SW480 (cell line): ENCODE measurements around the gene SLC25A25.
"Not testable (repeated sequence)": the region's sequence is repeated elsewhere in the genome, so short reads cannot be mapped to it uniquely, and the experiment has no call there.

Experiments used
- DNase-seq: peaks from one replicate; pipeline ENCODE4 v3.0.0-alpha.2; 2016; ENCODE audit warnings: low spot score

The SLC25A25 gene

DNA sequence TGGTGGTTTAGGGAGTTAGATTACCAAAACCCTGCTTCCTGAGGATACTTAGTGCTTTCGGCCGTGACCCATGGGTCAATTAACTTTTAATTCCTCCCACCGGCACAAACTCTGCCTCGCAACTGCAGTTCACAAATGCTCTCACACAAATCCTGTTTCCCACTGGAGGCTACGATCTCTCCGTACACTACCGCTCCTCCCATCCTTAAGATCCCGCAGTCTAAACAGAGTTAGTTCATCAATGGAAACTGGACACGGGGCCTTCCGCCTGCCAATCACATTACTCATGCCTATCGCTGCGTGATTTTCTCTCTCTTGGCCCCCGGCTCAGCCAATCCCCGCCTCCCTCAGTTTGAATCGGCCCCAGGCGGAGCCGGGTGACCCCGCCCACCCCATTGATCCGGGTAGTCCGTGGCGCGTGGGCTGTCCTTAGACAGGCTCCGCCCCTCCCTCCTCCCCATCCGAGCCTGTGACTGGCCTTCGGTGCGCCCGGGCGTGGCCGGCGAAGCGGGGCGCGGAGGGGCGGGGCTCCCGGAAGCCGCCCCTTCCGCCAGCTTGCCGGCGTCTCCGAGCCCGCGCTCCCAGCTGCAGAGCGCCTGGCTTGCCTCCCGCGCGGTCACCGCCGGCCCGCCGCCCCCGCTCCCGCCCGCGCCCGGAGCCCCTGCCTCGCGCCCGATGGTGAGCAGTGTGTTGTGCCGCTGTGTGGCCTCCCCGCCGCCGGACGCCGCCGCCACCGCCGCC, at the start of gene SLC25A25:
Gene SLC25A25, plus strand, starts transcription at position 588 of the 741 bp plus-strand sequence. Its CDS starts 88 bp downstream, at position 676.
- peak; percentile 98 for DNase-seq

DNA sequence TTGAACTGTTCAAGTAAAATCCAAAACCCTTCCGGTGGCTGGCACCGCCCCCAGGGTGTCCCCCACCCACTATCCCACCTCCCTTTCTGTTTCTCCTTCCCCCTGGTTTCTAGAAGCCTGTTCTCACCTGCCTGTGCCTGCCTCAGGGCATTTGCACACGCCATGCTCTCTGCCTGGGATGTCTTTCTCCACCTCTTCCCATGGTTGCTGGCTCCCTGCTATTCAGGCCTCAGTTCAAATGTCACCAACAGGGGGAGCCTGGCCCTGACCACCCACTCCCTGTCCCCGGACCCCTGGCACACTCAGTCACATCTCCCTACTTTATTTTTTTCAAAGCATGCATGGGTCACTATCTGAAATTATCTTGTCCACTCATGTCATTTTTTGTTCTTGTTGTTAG, 47.3 kb upstream of the SLC25A25 start:
- DNase-seq: no peak

- no peak for DNase-seq
Observed at GRCh38 chr9:128021098-128021497, 46.9 kb upstream of the SLC25A25 start.

- no peak for DNase-seq
Observed at GRCh38 chr9:128022886-128023285, 45.1 kb upstream of the SLC25A25 start.

DNA sequence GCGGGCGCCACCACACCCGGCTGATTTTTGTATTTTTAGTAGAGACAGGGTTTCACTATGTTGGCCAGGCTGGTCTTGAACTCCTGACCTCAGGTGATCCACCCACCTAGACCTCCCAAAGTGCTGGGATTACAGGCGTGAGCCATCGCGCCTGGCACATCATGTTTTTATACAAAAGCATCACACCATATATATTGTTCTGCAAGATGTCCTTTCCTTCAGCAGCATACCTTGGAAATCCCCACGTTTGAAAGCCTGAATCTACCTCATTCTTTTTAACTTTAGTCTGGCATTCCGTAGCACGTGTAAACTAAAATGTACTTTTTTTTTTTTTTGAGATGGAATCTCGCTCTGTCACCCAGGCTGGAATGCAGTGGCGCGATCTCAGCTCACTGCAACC, 44.4 kb upstream of the SLC25A25 start:
- DNase-seq: not testable (repeated sequence)

DNA sequence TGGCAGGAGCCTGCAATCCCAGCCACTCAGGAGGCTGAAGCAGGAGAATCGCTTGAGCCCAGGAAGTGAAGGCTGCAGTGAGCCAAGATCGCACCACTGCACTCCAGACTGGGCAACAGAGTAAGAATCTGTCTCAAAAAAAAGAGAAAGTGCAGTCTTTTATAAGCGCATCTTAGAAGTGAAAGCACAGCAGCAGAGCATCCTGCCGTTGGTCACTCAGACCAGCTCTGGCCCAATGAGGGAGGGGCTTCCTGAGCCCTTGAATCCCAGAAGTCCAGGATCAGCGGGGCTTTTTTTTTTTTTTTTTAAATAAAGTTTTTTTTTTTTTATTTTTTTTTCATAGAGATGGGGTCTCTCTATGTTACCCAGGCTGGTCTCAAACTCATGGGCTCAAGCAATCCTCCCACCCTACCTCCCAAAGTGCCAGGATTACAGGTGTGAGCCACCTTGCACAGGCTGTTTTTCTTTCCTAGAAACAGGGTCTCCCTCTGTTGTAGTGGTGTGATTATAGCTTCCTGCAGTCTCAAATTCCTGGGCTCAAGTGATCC, 43.2 kb upstream of the SLC25A25 start:
- no peak for DNase-seq

DNA sequence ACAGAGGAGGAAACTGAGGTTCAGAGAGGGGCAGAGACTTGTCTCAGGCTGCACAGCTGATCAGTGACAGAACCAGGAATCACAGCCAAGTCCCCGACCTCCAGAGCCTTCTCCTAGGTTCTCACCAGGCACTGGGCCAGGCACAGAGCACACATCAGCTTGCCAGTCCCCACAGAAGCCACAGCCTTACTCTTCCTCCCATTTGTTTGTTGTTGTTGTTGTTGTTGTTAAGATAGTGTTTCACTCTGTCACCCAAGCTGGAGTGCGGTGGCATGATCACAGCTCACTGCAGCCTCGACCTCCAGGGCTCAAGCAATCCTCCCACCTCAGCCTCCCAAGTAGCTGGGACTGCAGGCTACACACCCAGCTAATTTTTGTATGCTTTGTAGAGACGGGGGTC, 42.3 kb upstream of the SLC25A25 start:
- DNase-seq: no peak

DNA sequence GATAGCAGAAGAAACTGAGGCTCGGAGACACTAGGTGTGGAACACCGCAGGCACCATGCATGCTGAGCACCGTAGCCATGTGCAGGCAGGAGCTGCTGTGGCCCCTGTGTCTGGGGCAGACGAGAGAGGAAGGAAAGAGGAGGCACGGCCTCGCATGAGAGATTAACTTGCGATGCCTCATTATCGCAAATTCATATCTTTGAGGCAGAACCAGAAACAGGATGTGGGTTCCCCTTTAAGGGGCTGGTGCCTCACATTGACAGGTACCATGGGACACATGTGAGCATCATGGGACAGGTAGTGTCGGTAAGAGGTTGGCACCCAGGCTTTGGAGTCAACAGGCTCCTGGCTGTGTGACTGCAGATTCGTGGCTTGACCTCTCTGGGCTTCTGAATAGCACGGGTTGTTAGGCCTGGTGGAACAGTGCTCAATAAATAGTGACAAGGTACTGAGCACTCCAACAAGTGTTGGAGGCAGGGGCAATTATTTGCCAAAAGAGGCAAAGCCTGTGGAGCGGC, 41.7 kb upstream of the SLC25A25 start:
- DNase-seq: no peak

DNA sequence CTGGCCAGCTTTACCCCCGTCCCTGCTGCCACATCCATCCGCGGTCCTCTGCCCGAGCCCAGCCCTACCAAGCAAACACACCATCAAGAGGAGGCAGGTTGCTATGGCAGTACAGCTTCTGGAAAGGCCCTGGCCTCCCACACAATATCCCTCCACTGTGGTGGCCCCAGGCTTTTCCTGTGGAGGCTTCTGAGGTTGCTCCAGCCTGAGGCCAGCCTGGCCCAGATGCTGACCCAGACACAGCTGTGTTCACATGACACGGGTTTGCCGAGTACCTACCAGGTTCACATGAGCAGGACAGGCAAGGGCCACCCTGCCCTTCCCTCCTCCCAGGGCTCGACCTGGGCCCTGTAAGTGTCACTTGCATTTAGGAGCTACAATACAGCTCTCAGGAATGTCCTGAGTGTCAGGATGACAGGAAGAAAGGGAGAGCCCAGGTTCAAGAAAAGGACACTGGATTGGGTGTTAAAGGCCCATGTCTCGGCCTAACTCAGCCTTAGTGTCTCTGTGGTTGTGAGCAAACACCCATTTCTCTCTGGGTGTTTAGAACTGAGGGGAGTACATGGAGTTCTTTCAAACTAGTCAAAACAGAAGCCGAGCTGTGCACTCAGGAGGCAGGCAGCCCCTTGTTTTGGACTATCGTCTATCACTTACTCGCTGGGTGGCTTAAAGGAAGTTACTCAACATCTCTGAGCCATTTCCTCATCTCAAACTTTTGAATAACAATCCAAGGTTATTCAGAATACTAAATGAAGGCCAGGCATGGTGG, 41.1 kb upstream of the SLC25A25 start:
- peak; percentile 21 for DNase-seq

DNA sequence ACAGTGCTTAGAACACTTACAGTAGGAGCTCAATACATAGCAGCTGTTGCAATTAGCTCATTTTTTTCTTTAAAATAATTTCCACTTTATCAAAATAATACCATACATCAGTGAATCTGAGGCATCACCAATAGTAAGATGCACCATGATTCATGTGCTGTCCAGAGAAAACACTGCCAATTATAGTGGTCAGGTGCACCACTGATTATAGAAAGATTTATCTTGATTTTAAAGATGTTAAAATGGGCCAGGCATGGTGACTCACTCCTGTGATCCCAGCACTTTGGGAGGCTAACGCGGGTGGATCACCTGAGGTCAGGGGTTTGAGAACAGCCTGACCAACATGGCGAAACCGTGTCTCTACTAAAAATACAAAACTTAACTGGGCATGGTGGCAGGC, 40.3 kb upstream of the SLC25A25 start:
- no peak for DNase-seq

GRCh38 chr9:128033609-128034008, 34.4 kb upstream of the SLC25A25 start:
- no peak for DNase-seq

DNA sequence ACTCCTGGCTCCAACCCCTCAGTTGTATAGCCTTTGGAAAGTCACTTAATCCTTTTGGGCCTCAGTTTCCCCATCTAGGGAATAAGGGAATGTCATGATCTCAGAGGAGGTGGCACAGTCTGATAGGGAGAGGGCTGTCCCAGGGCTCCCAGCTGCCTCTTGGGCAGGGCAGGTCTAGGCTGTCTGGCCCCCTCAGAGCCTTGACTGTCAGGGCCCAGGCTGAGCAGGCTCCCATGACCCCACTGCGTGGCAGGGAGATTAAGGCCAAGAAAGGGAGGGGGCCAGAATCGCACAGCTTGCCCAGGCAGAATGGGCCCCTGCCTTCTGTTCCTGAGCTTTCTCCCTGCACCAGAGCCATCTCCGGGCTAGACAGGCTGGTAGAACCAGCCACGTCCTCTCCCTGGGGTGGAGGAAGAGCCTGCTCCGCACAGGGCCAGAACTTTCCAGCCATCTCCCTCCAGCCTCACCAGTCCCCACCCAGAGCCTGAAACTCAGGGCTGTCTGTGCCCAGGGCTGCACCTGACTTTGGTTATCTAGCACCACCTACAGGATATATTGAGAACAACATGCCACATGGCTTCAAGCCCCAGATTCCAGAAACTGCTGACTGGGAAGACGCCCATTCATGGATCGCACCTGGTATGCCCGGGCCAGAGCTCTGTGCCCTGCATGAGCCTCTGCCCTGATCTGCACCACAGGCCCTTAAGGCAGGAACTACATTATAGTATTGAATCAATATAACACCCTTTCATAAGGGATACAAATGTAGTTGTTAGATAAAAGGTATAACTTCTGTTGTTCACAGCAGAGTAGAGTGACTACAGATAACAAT, 33.0 kb upstream of the SLC25A25 start:
- peak; percentile 79 for DNase-seq

DNA sequence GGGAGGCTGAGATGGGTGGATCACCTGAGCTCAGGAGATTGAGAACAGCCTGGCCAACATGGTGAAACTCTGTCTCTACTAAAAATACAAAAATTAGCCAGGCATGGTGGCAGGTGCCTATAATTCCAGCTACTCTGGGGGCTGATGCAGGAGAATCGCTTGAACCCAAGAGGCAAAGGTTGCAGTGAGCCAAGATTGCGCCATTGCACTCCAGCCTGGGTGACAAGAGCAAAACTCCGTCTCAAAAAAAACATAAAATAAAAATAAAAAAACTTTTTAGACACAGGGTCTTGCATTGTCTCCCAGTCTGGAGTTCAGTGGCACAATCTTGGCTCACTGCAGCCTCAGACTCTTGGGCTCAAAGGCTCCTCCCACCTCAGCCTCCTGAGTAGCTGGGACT, 31.5 kb upstream of the SLC25A25 start:
- not testable (repeated sequence) for DNase-seq

DNA sequence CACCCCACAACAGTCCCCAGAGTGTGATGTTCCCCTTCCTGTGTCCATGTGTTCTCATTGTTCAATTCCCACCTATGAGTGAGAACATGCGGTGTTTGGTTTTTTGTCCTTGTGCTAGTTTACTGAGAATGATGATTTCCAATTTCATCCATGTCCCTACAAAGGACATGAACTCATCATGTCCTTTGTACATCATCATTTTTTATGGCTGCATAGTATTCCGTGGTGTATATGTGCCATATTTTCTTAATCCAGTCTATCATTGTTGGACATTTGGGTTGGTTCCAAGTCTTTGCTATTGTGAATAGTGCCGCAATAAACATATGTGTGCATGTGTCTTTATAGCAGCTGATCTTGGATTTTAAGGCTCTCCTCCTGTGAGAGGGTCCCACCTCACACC, 27.2 kb upstream of the SLC25A25 start:
- DNase-seq: not testable (repeated sequence)

DNA sequence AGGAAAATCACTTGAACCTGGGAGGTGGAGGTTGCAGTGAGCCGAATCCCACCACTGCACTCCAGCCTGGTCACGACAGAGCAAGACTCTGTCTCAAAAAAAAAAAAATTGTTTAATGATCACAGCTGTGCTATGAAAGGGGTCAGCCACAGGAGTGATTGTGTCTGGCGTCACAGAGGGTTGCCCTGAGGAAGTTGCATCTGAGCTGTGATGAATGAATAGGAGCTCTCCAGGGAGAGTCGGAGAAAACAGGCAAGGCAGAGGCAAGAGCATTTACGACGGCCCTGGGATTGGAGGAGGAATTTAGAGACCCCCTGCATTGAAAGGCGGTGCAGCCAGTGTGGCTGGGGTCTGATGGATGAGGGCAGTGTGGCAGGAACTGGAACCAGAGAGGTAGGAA, 26.0 kb upstream of the SLC25A25 start:
- no peak for DNase-seq

DNA sequence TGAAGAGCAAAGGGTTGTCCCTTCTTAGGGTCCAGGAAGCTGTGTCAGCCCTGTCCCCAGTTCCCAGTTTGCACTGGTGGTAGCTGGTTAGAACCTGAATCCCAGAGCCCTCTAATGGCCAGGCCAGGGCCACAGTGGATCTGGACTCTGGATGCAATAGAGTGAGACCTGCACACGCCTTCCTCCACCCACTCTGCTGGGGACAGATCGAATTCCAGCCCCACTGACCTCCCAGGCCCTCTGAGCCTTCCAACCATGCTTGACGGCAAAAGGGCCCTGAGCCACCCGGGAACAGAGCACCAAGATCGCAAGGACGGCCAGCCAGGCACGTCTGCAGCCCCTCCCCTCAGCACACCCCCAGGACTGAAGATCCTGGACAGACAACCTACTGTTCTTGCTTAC, 24.6 kb upstream of the SLC25A25 start:
- peak; percentile 44 for DNase-seq

GRCh38 chr9:128045409-128045808, 22.6 kb upstream of the SLC25A25 start:
- DNase-seq: not testable (repeated sequence)

DNA sequence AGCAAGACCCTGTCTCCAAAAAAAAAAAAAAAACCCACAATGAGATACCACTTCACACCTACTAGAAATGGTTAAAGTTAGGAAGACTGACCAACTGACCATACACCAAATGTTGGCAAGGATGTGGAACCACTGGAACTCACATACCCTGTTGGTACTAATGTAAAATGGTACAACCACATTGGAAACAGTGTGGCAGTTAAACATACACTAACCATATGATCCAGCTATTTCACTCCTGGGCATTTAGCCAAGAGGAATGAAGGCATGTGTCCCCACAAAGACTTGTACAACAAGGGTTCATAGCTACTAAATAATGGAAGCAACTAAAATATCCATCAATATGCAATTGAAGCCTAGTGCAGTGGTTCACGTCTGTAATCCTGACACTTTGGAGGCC, 22.2 kb upstream of the SLC25A25 start:
- no peak for DNase-seq

DNA sequence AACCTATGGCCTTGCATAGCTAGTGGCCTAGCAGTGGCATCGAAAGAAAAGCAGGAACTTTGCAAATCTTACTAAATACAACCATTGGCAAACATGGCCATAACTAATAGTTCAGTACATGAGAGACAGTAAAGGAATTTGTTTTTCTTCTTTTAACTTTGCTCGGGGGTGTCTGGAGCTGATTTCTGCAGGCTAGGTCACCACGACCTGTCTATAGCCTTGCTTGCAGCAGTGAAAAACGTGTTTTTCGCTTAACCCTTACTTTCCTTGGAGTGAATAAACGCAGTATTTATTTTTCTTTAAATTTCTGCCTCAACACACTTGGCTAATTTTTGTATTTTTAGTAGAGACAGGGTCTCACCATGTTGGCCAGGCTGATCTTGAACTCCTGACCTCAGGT, 20.8 kb upstream of the SLC25A25 start:
- no peak for DNase-seq

DNA sequence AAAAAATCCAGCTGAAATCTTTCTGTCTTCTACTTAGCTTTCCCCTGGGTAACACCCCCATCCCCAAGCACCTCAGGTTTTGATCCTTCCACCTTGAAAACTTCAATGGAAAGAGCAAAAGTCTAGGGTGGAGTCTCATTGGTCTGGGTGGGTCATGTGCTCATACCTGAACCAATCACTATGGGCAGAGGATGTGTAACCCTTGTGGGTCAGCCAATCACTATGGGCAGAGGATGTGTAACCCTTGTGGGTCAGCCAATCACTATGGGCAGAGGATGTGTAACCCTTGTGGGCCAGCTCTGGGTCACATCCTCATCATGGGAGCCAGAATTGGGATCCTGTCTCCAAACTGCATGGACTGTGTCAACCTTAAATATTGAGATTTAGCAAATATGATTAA, 19.4 kb upstream of the SLC25A25 start:
- DNase-seq: no peak

- no peak for DNase-seq
Observed at GRCh38 chr9:128049843-128050242, 18.2 kb upstream of the SLC25A25 start.
